SJSA1 (cell line): ENCODE data around the gene BCL2L1. TPM values are rescaled to one million over a fixed set of nuclear protein-coding genes. Genes with fewer than 3 reads are reported as not detected.
"Not testable (repeated sequence)": the region's sequence is repeated elsewhere in the genome, so short reads cannot be mapped to it uniquely, and the experiment has no call there.

ENCODE experiments used
- DNase-seq, 2 experiments: peaks; one replicate each; pipeline ENCODE4 v3.0.0-alpha.2; 2015 to 2020; ENCODE audit warnings: low spot score in 2 of 2, low read depth in 1 of 2
- H3K27ac ChIP-seq: fragments of 250-450 bp; sonication (Bioruptor Pico); 2 replicates; pipeline ENCODE4 v1.5.1; 2020; ENCODE audit warnings: mild to moderate bottlenecking, moderate library complexity
- H3K27me3 ChIP-seq: fragments of 250-450 bp; sonication (Bioruptor Pico); replicated peaks from 2 replicates; pipeline ENCODE4 v1.5.1; 2020; ENCODE audit warnings: mild to moderate bottlenecking, moderate library complexity
- H3K36me3 ChIP-seq: fragments of 250-450 bp; sonication (Bioruptor Pico); 2 replicates; pipeline ENCODE4 v1.5.1; 2020; ENCODE audit warnings: mild to moderate bottlenecking
- H3K4me1 ChIP-seq: fragments of 250-450 bp; sonication (Bioruptor Pico); replicated peaks from 2 replicates; pipeline ENCODE4 v1.6.1; 2021; ENCODE audit warnings: mild to moderate bottlenecking
- H3K4me3 ChIP-seq: fragments of 250-450 bp; sonication (Bioruptor Pico); 2 replicates; pipeline ENCODE4 v1.5.1; 2020; ENCODE audit warnings: mild to moderate bottlenecking
- H3K9me3 ChIP-seq: fragments of 250-450 bp; sonication (Bioruptor Pico); replicated peaks from 2 replicates; pipeline ENCODE4 v1.5.1; 2020; ENCODE audit warnings: mild to moderate bottlenecking
- total RNA-seq: library from RNA; depleted of rRNA; stranded (reverse); fragments of >200 nt; shearing (Covaris generic); gene quantifications from 2 replicates; pipeline ENCODE4 v1.2.3, GENCODE V29; 2014

The BCL2L1 gene
- total RNA-seq, 1 experiment from 2014 or later: 106 TPM

- Histone ChIP-seq H3K27me3 (no peaks in the 10 kb centered on the region), H3K4me3 (no peak overlapping the region), H3K4me1 (no peaks in the 10 kb centered on the region), H3K27ac (no peak overlapping the region), H3K9me3 (no peaks in the 10 kb centered on the region), H3K36me3 (no peaks in the 10 kb centered on the region)
- DNase-seq: no peak
Measured at GRCh38 chr20:31638317-31638716, 84.4 kb downstream of the BCL2L1 start.

GRCh38 chr20:31637660-31638059 is 85.0 kb downstream of the BCL2L1 start, which contains the start of gene COX4I2:
Gene COX4I2, plus strand, starts transcription at chr20:31637912. Its CDS starts 1,106 bp downstream, at chr20:31639018.
- Histone ChIP-seq H3K4me3 (no peak within 1 kb of the TSS), H3K27me3 (no peaks in the 10 kb centered on the region), H3K4me1 (no peaks in the 10 kb centered on the region), H3K27ac (no peak within 1 kb of the TSS), H3K9me3 (no peaks in the 10 kb centered on the region), H3K36me3 (no peaks in the 10 kb centered on the region)
- DNase-seq: no peak

- H3K4me1 ChIP-seq: no peaks in the 10 kb centered on the region
- DNase-seq: no peak
- H3K27ac ChIP-seq: no peak overlapping the region
- no peak overlapping the region for H3K4me3 ChIP-seq
- H3K27me3 ChIP-seq: no peaks in the 10 kb centered on the region
- H3K9me3 ChIP-seq: no peaks in the 10 kb centered on the region
- H3K36me3 ChIP-seq: no peaks in the 10 kb centered on the region
Measured at GRCh38 chr20:31633339-31633914, 89.2 kb downstream of the BCL2L1 start.

GRCh38 chr20:31632548-31633338 is 89.9 kb downstream of the BCL2L1 start:
- no peaks in the 10 kb centered on the region for H3K27me3 ChIP-seq
- H3K4me1 ChIP-seq: no peaks in the 10 kb centered on the region
- no peak overlapping the region for H3K27ac ChIP-seq
- DNase-seq: no peak
- no peaks in the 10 kb centered on the region for H3K36me3 ChIP-seq
- no peak overlapping the region for H3K4me3 ChIP-seq
- H3K9me3 ChIP-seq: no peaks in the 10 kb centered on the region

- H3K27me3 ChIP-seq: no peaks in the 10 kb centered on the region
- no peak for DNase-seq
- no peaks in the 10 kb centered on the region for H3K4me1 ChIP-seq
- H3K9me3 ChIP-seq: no peaks in the 10 kb centered on the region
- H3K27ac ChIP-seq: no peak overlapping the region
- no peaks in the 10 kb centered on the region for H3K36me3 ChIP-seq
- H3K4me3 ChIP-seq: no peak overlapping the region
Measured at GRCh38 chr20:31630187-31630790, 92.4 kb downstream of the BCL2L1 start.

GRCh38 chr20:31628057-31628456 is 94.6 kb downstream of the BCL2L1 start:
- not testable (repeated sequence) for H3K27ac ChIP-seq, H3K4me3 ChIP-seq, H3K4me1 ChIP-seq, H3K9me3 ChIP-seq, H3K36me3 ChIP-seq, H3K27me3 ChIP-seq, DNase-seq

- not testable (repeated sequence) for H3K4me3 ChIP-seq, H3K9me3 ChIP-seq, H3K4me1 ChIP-seq
Measured at GRCh38 chr20:31626534-31626933, 96.1 kb downstream of the BCL2L1 start.

GRCh38 chr20:31623123-31623505 is 99.6 kb downstream of the BCL2L1 start:
- not testable (repeated sequence) for H3K36me3 ChIP-seq, H3K4me1 ChIP-seq, H3K4me3 ChIP-seq, H3K27me3 ChIP-seq, H3K27ac ChIP-seq, DNase-seq, H3K9me3 ChIP-seq

More at GRCh38 chr20:31626534-31626933, 96.1 kb downstream of the BCL2L1 start:
- not testable (repeated sequence) for H3K27ac ChIP-seq, H3K27me3 ChIP-seq, H3K36me3 ChIP-seq, DNase-seq

GRCh38 chr20:31620246-31620645 is 102.4 kb downstream of the BCL2L1 start:
- DNase-seq: no peak
- H3K4me3 ChIP-seq: no peak overlapping the region
- H3K9me3 ChIP-seq: no peaks in the 10 kb centered on the region
- no peaks in the 10 kb centered on the region for H3K36me3 ChIP-seq
- no peaks in the 10 kb centered on the region for H3K4me1 ChIP-seq
- no peak overlapping the region for H3K27ac ChIP-seq
- H3K27me3 ChIP-seq: peaks cover 6% of the 10 kb centered on the region; the same call in 1 of the 2 replicates

- Histone ChIP-seq H3K4me1 (peaks cover 4% of the 10 kb centered on the region), H3K4me3 (no peak overlapping the region), H3K27ac (no peak overlapping the region), H3K9me3 (no peaks in the 10 kb centered on the region), H3K27me3 (peaks cover 6% of the 10 kb centered on the region; the same call in 1 of the 2 replicates), H3K36me3 (no peaks in the 10 kb centered on the region)
- no peak for DNase-seq
Measured at GRCh38 chr20:31617432-31618104, 105.1 kb downstream of the BCL2L1 start.

- no peaks in the 10 kb centered on the region for H3K9me3 ChIP-seq
Measured at GRCh38 chr20:31615416-31615815, 107.3 kb downstream of the BCL2L1 start.

More at GRCh38 chr20:31615416-31615815, 107.3 kb downstream of the BCL2L1 start:
- Histone ChIP-seq H3K36me3 (no peaks in the 10 kb centered on the region), H3K27me3 (peaks cover 6% of the 10 kb centered on the region; the same call in 1 of the 2 replicates), H3K4me3 (no peak overlapping the region), H3K27ac (no peak overlapping the region), H3K4me1 (peaks cover 19% of the 10 kb centered on the region)
- no peak for DNase-seq
